NCI-H1417 (cell line): ENCODE results near the gene TEX11.
"Not testable (repeated sequence)": the region's sequence is repeated elsewhere in the genome, so short reads cannot be mapped to it uniquely, and the experiment has no call there.

Experiments used
- DNase-seq, 3 experiments: peaks; one replicate each; lab custom pipeline; 2025; lab: John Stamatoyannopoulos, UW

TEX11 gene

GRCh38 chrX:70908541-70908940 is at the start of gene TEX11:
Gene TEX11, minus strand, starts transcription at chrX:70908711. Its CDS starts 922 bp downstream, at chrX:70907789.
- no peak for DNase-seq

- no peak for DNase-seq
Measured at GRCh38 chrX:70954871-70955270, 46.4 kb upstream of the TEX11 start.

GRCh38 chrX:70924294-70924911 is 15.9 kb upstream of the TEX11 start:
- no peak for DNase-seq

- DNase-seq = no peak
Measured at GRCh38 chrX:70922774-70923473, 14.4 kb upstream of the TEX11 start.

- no peak for DNase-seq
Measured at GRCh38 chrX:70921709-70922352, 13.3 kb upstream of the TEX11 start.

- DNase-seq = no peak
Measured at GRCh38 chrX:70916754-70917153, 8.2 kb upstream of the TEX11 start.

- DNase-seq = no peak
Measured at GRCh38 chrX:70907900-70908299, 611 bp downstream of the TEX11 start.

GRCh38 chrX:70901465-70901864 is 7.0 kb downstream of the TEX11 start:
- DNase-seq = no peak

GRCh38 chrX:70890441-70890840 is 18.1 kb downstream of the TEX11 start:
- DNase-seq = not testable (repeated sequence)

- no peak for DNase-seq
Measured at GRCh38 chrX:70878902-70879301, 29.6 kb downstream of the TEX11 start.

- no peak for DNase-seq
Measured at GRCh38 chrX:70852294-70852693, 56.2 kb downstream of the TEX11 start.

- not testable (repeated sequence) for DNase-seq
Measured at GRCh38 chrX:70844081-70844480, 64.4 kb downstream of the TEX11 start.

GRCh38 chrX:70843620-70844019 is 64.9 kb downstream of the TEX11 start:
- DNase-seq = not testable (repeated sequence)

GRCh38 chrX:70834589-70834988 is 73.9 kb downstream of the TEX11 start:
- DNase-seq = no peak

GRCh38 chrX:70826715-70827114 is 81.8 kb downstream of the TEX11 start:
- DNase-seq = peak in 1 of 3 experiments; percentile 2

GRCh38 chrX:70825366-70825765 is 83.1 kb downstream of the TEX11 start:
- DNase-seq = no peak

GRCh38 chrX:70808942-70809940 is 99.3 kb downstream of the TEX11 start:
- no peak for DNase-seq

GRCh38 chrX:70806081-70806480 is 102.4 kb downstream of the TEX11 start:
- no peak for DNase-seq

GRCh38 chrX:70796742-70797141 is 111.8 kb downstream of the TEX11 start:
- not testable (repeated sequence) for DNase-seq

GRCh38 chrX:70774223-70774622 is 134.3 kb downstream of the TEX11 start:
- DNase-seq = no peak

- peak in 1 of 3 experiments; percentile 23 for DNase-seq
Measured at GRCh38 chrX:70769659-70770227, 138.8 kb downstream of the TEX11 start.

- DNase-seq = no peak
Measured at GRCh38 chrX:70762285-70762684, 146.2 kb downstream of the TEX11 start.
